GM12864 (cell line): ENCODE data around the gene GRPEL1.
"Not testable (repeated sequence)": the region's sequence is repeated elsewhere in the genome, so short reads cannot be mapped to it uniquely, and the experiment has no call there.

Source experiments
- DNase-seq: peaks from one replicate; pipeline ENCODE4 v3.0.0-alpha.2; 2011; ENCODE audit warnings: low read depth
- H3K4me3 ChIP-seq: 2 replicates; pipeline ENCODE4 v1.5.1; 2011; ENCODE audit warnings: mild to moderate bottlenecking, low read depth, low read length, control low read depth
- TF ChIP-seq, protein P1 (sequence below): IDR thresholded peaks from 2 replicates; pipeline ENCODE4 v1.5.1; 2011; ENCODE audit warnings: low read depth, mild to moderate bottlenecking, moderate library complexity, low read length, control low read depth, inconsistent platforms; ENCODE audit errors: missing control alignments

GRPEL1 gene

DNA sequence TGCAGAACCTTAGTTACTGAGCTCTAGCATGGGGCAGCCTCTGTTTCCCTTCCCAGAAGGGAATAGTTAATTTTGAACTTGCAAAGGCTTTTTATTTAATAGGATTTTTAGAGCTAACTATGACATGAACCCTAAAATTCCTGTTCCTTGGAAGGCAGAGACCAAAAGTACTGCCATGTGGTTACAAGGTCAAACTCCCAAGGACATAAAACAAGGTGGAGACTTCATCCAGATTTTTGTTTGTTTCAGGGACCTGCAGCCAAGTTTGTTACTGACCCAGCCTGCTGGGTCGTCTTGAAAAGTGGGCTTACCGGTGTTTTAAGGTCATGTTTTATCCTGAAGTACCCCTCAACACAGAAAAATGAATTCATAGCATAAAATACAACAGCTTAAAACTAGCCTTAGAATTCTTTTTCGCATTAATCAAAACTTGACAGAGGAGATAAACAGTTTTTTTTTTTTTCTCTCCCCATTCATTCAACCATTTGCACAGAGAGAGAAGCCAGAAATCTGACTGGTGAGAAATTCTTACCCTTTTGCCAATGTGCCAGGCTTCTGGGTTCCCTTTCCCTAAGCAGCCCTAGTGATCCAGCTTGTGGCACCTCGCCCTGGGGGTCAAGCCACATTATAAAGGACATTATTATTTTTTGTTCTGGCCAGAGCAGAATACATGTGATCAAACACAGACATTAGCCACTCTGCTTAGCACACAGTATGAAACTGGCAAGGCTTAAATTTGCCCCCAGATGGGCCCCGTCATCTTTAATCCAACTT is 21.5 kb upstream of the GRPEL1 start:
- TF ChIP-seq, protein P1, sequence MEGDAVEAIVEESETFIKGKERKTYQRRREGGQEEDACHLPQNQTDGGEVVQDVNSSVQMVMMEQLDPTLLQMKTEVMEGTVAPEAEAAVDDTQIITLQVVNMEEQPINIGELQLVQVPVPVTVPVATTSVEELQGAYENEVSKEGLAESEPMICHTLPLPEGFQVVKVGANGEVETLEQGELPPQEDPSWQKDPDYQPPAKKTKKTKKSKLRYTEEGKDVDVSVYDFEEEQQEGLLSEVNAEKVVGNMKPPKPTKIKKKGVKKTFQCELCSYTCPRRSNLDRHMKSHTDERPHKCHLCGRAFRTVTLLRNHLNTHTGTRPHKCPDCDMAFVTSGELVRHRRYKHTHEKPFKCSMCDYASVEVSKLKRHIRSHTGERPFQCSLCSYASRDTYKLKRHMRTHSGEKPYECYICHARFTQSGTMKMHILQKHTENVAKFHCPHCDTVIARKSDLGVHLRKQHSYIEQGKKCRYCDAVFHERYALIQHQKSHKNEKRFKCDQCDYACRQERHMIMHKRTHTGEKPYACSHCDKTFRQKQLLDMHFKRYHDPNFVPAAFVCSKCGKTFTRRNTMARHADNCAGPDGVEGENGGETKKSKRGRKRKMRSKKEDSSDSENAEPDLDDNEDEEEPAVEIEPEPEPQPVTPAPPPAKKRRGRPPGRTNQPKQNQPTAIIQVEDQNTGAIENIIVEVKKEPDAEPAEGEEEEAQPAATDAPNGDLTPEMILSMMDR = no peak
- no peak for DNase-seq
- no peak overlapping the region for H3K4me3 ChIP-seq

DNA sequence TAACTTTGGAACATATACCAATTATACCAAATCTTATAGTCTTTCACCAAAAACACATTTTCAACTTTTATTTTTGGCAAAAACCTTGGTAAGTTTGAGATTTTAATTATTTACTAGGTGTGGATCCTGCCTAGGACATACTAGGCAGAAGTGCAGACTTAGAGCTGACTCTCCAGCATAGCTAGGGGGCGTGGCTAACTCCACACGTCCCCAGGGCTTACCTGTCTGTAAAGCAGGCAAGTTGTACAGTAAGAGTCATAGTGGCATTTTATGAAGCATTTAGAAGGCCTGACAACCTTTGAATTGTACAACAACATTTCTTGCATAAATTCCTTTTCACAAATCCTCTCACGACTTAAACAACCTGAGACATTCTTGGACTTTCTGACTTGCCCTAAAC is 19.2 kb upstream of the GRPEL1 start:
- no peak for DNase-seq
- H3K4me3 ChIP-seq = no peak overlapping the region
- TF ChIP-seq, protein P1 = no peak

DNA sequence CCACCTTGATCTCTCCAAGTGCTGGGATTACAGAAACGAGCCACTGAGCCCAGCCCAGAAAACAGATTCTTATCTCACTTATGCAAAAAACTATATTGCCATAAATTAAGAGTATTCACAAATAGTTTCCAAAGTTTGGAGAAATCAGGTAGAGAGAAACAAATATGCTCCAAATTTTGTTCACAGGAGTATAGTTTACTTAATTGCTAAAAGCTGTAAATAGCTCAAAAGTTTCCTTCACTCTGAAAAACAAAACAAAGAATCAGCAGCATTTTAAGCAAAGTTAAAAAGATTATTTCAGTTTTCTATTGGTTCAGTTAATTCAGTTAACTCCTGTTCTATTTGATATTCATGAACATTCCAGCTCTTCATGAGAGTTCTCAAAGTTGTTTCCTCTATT is 18.5 kb upstream of the GRPEL1 start:
- TF ChIP-seq, protein P1 = no peak
- DNase-seq = no peak
- H3K4me3 ChIP-seq = no peak overlapping the region

DNA sequence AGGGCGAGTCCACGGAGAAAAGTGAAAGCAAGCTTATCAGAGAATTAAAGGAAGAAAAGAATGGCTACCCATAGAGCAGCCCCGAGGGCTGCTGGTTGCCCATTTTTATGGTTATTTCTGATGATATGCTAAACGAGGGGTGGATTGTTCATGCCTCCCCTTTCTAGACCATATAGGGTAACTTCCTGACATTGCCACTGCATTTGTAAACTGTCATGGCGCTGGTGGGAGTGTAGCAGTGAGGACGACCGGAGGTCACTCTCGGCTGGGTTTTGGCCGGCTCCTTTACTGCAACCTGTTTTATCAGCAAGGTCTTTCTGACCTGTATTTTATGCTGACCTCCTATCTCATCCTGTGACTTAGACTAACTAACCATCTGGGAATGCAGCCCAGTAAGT is 16.7 kb upstream of the GRPEL1 start:
- H3K4me3 ChIP-seq, DNase-seq: not testable (repeated sequence)

DNA sequence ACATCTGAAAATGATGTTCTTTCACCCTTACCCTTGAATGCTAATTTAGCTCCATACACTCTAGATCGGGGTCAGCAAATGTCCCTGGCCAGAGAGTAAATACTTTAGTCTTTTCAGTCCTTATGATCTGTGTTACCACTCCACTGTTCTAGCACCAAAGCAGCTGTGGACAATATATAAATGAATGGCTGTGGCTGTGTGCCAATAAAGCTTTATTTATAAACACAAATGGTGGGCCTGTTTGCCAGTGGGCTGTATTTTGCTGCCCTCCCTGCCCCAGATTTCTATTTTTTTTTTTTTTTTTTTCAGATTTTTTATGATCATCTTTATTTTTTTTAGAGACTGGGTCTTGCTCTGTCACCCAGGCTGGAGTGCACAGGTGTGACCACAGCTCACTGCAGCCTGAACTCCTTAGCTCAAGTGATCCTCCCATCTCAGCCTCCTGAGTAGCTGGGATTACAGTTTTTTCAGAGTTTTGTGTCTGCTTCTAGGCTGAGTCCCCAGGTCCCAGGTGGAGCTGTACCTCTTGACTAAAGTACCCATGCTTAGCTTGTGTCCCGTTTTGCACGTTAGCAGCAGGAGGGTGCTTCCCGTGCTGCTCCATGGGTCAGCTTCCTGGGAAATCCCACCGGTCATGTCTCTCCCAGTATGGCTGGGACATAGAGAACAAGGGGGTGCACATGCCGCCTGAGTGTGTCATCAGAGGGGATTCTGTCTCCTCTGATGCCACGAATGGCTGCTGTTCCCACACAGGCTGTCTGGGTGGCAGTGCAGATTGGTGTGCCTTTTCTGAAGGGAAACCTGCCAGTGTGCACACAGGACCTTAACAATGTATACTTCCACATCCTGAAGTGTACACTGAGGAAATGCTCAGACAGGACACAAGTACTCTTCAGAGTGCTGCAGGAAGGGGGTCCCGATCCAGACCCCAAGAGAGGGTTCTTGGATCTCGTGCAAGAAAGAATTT is 16.0 kb upstream of the GRPEL1 start:
- no peak overlapping the region for H3K4me3 ChIP-seq
- DNase-seq = no peak
- TF ChIP-seq, protein P1 = no peak

DNA sequence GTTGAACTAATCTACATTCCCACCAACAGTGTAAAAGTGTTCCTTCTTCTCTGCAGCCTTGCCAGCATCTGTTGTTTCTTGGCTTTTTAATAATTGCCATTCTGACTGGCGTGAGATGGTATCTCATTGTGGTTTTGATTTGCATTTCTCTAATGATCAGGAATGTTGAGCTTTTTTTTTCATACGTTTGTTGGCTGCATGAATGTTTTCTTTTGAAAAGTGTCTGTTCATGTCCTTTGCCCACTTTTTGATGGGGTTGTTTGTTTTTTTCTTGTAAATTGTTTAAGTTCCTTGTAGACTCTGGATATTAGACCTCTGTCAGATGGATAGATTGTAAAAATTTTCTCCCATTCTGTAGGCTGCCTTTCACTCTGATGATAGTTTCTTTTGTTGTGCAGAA is 12.0 kb upstream of the GRPEL1 start:
- DNase-seq = not testable (repeated sequence)

DNA sequence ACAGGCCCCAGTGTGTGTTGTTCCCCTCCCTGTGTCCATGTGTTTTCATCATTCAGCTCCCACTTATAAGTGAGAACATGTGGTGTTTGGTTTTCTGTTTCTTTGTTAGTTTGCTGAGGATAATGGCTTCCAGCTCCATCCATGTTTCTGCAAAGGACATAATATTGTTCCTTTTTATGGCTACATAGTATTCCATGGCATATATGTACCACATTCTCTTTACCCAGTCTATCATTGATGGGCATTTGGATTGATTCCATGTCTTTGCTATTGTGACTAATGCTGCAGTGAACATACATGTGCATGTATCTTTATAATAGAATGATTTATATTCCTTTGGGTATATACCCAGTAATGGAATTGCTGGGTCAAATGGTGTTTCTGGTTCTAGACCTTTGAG is 11.6 kb upstream of the GRPEL1 start:
- DNase-seq, H3K4me3 ChIP-seq: not testable (repeated sequence)

More for the DNA sequence above, 12.0 kb upstream of the GRPEL1 start:
- H3K4me3 ChIP-seq = not testable (repeated sequence)

DNA sequence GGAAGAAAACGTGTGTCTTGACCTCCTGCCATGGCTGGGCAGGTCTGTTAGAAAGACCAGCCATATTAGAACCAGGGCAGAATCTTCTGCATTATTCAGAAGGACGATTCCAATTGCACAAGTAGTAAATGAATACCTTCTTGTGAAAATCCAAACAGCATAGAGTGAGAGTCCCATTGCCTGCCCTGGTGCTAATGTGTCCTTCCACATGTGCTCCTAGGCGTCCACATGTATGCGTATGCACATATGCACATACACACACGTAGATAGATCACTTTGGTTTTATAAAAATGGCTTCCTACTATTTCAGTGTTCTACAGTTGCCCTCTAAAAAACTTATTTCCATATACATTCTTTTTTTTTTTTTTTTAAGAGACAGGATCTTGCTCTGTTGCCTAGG is 10.2 kb upstream of the GRPEL1 start:
- no peak for DNase-seq
- TF ChIP-seq, protein P1 = no peak
- H3K4me3 ChIP-seq = no peak overlapping the region
